ENCODE data around the gene PTPRJ.
"Not testable (repeated sequence)": the region's sequence is repeated elsewhere in the genome, so short reads cannot be mapped to it uniquely, and the experiment has no call there.

Gene PTPRJ

GRCh38 chr11:48182860-48183526 is 202.6 kb downstream of the PTPRJ start:
- H3K4me1 ChIP-seq (ENCODE audit: control insufficient read depth, low read length), result no peaks in the 10 kb centered on the region
- TF ChIP-seq CTCF (IDR thresholded peaks at IDR 0.05; ENCODE audit: low read depth, low read length, poor library complexity, severe bottlenecking) (no peak), EZH2phosphoT487 (IDR thresholded peaks at IDR 0.05; ENCODE audit: borderline replicate concordance, low read length) (no peak)

GRCh38 chr11:48184452-48184851 is 204.1 kb downstream of the PTPRJ start:
- no peaks in the 10 kb centered on the region for H3K36me3 ChIP-seq (ENCODE audit: control insufficient read depth, low read length)
- no peaks in the 10 kb centered on the region for H3K9me3 ChIP-seq (ENCODE audit: control insufficient read depth, insufficient read depth, low read length)
- H3K9me2 ChIP-seq (replicated peaks; ENCODE audit: control insufficient read depth, low read length), result no peaks in the 10 kb centered on the region
- no peaks in the 10 kb centered on the region for H3K79me2 ChIP-seq (ENCODE audit: control insufficient read depth, low read length)
- H3K27ac ChIP-seq (ENCODE audit: low read depth, low read length), result no peak overlapping the region
- no peaks in the 10 kb centered on the region for H3F3A ChIP-seq (ENCODE audit: control insufficient read depth, insufficient read depth)
- no peaks in the 10 kb centered on the region for H3K4me1 ChIP-seq (ENCODE audit: control insufficient read depth, low read length)
- TF ChIP-seq CTCF (IDR thresholded peaks at IDR 0.05; ENCODE audit: low read depth, low read length, poor library complexity, severe bottlenecking) (no peak), EZH2phosphoT487 (IDR thresholded peaks at IDR 0.05; ENCODE audit: borderline replicate concordance, low read length) (no peak)
- no peaks in the 10 kb centered on the region for H3K27me3 ChIP-seq (ENCODE audit: control insufficient read depth, low read length)
- no peak overlapping the region for H3K4me3 ChIP-seq (ENCODE audit: low read length)
- no peaks in the 10 kb centered on the region for H4K20me1 ChIP-seq (ENCODE audit: control insufficient read depth, insufficient read depth, low read depth, low read length)
- no peak overlapping the region for H3K4me2 ChIP-seq (ENCODE audit: low read length)

More at GRCh38 chr11:48182860-48183526, 202.6 kb downstream of the PTPRJ start:
- no peaks in the 10 kb centered on the region for H3K9me2 ChIP-seq (replicated peaks; ENCODE audit: control insufficient read depth, low read length)
- no peak overlapping the region for H3K27ac ChIP-seq (ENCODE audit: low read depth, low read length)
- H3K9me3 ChIP-seq (ENCODE audit: control insufficient read depth, insufficient read depth, low read length), result no peaks in the 10 kb centered on the region
- H3F3A ChIP-seq (ENCODE audit: control insufficient read depth, insufficient read depth), result no peaks in the 10 kb centered on the region
- H3K79me2 ChIP-seq (ENCODE audit: control insufficient read depth, low read length), result no peaks in the 10 kb centered on the region
- H3K4me2 ChIP-seq (ENCODE audit: low read length), result no peak overlapping the region
- no peaks in the 10 kb centered on the region for H3K27me3 ChIP-seq (ENCODE audit: control insufficient read depth, low read length)
- no peak overlapping the region for H3K4me3 ChIP-seq (ENCODE audit: low read length)
- no peaks in the 10 kb centered on the region for H3K36me3 ChIP-seq (ENCODE audit: control insufficient read depth, low read length)
- no peaks in the 10 kb centered on the region for H4K20me1 ChIP-seq (ENCODE audit: control insufficient read depth, insufficient read depth, low read depth, low read length)

- H3K4me1 ChIP-seq (ENCODE audit: control insufficient read depth, low read length); H3K9me3 ChIP-seq (ENCODE audit: control insufficient read depth, insufficient read depth, low read length); H3K27ac ChIP-seq (ENCODE audit: low read depth, low read length); H4K20me1 ChIP-seq (ENCODE audit: control insufficient read depth, insufficient read depth, low read depth, low read length); H3K79me2 ChIP-seq (ENCODE audit: control insufficient read depth, low read length); H3F3A ChIP-seq (ENCODE audit: control insufficient read depth, insufficient read depth); H3K4me2 ChIP-seq (ENCODE audit: low read length); H3K9me2 ChIP-seq (replicated peaks; ENCODE audit: control insufficient read depth, low read length); H3K27me3 ChIP-seq (ENCODE audit: control insufficient read depth, low read length); H3K36me3 ChIP-seq (ENCODE audit: control insufficient read depth, low read length); H3K4me3 ChIP-seq (ENCODE audit: low read length): not testable (repeated sequence)
Measured at GRCh38 chr11:48190906-48191654, 210.7 kb downstream of the PTPRJ start.

- no peak overlapping the region for H3K4me2 ChIP-seq (ENCODE audit: low read length)
Measured at GRCh38 chr11:48193876-48194275, 213.5 kb downstream of the PTPRJ start.

More at GRCh38 chr11:48193876-48194275, 213.5 kb downstream of the PTPRJ start:
- no peaks in the 10 kb centered on the region for H3K9me2 ChIP-seq (replicated peaks; ENCODE audit: control insufficient read depth, low read length)
- TF ChIP-seq CTCF (IDR thresholded peaks at IDR 0.05; ENCODE audit: low read depth, low read length, poor library complexity, severe bottlenecking), result no peak
- no peak for TF ChIP-seq EZH2phosphoT487 (IDR thresholded peaks at IDR 0.05; ENCODE audit: borderline replicate concordance, low read length)
- no peaks in the 10 kb centered on the region for H3K4me1 ChIP-seq (ENCODE audit: control insufficient read depth, low read length)
- H3F3A ChIP-seq (ENCODE audit: control insufficient read depth, insufficient read depth), result no peaks in the 10 kb centered on the region
- H3K36me3 ChIP-seq (ENCODE audit: control insufficient read depth, low read length), result no peaks in the 10 kb centered on the region
- no peak overlapping the region for H3K4me3 ChIP-seq (ENCODE audit: low read length)
- no peaks in the 10 kb centered on the region for H4K20me1 ChIP-seq (ENCODE audit: control insufficient read depth, insufficient read depth, low read depth, low read length)
- no peaks in the 10 kb centered on the region for H3K9me3 ChIP-seq (ENCODE audit: control insufficient read depth, insufficient read depth, low read length)
- H3K27me3 ChIP-seq (ENCODE audit: control insufficient read depth, low read length), result no peaks in the 10 kb centered on the region
- no peaks in the 10 kb centered on the region for H3K79me2 ChIP-seq (ENCODE audit: control insufficient read depth, low read length)
- H3K27ac ChIP-seq (ENCODE audit: low read depth, low read length), result no peak overlapping the region
